ENCODE measurements around the gene SLC34A3.

SLC34A3 gene

GRCh38 chr9:137230705-137231371, at the start of gene SLC34A3:
SLC34A3 (plus strand) TSS chr9:137230901; CDS start chr9:137231703, 802 bp downstream.
- DNase-seq = no peak

GRCh38 chr9:137181680-137182079, 49.0 kb upstream of the SLC34A3 start:
- no peak for DNase-seq

GRCh38 chr9:137182836-137183235, 47.9 kb upstream of the SLC34A3 start:
- no peak for DNase-seq

- DNase-seq = no peak
Observed at GRCh38 chr9:137183980-137184595, 46.6 kb upstream of the SLC34A3 start.

DNA sequence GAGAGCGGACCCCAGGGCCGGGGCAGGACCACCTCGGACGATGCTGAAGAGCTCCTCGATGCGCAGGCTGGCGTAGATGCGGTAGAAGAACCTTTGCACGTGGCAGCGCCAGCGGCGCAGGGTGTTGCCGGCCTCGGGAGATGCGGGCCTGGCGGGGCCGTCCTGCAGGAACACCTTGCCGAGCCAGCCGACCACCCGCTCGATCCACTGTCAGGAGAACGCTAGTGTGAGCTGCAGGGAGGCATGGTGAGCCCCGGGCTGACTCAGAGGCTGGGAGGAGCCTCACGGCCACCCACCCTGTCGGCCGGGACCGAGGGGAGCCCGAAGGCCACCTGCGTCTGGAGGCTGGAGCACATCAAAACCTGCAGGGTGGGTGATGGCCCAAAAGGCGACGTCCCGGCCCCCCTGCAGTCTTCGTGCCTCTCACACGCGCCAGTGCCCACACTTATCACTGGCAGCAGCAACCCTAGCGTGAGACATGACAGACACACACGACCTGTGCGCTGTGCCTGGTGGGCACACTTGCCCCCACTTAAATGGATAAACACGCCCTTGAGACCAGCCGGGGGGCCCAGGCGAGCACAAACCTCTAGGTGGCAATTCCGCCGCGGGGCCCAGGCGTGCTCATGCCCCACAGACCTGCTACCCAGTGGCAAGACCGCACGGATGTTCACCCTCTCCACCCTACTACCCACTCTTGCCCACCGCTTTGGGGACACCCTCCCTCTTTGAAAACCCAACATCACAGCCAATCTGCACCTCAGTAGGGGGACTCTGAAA, 45.6 kb upstream of the SLC34A3 start:
- no peak for DNase-seq

DNA sequence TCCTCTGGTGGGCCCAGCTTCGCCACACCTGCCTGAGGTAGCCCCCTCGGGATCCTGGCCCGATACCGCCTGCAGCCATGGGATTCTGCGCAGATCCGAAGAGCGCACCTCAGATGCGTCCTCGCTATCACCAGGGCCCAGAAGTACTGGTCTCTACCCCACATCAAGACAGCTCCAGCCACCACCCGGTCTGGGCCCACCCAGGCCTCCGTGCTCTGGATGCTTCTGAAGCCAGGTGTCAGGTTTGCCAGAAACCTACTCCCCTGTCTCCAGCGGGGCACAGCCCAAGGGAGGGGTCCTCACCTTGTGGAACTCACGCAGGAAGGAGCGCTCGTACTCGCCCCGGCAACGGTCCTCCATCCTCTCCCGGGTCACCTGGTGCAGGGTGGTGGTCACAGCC, 44.8 kb upstream of the SLC34A3 start:
- DNase-seq = no peak

DNA sequence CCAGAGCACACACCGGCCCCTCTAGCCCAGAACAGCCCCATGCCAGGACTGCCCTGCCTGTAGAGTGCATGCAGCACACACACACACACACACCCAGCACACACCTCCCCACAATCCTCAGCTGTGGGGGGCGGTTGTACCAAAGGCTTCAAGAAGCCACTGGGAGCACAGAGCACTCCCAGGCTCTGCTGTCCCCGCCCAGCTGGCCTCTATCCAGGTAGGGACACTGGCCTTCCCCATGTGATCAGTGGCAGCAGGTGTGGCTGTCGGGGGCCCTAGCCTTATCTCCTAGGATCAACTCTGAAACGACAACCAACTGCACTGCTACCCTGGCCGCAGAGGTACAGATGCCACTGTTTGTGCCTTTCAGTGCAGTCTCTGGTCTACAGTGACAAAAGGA, 44.3 kb upstream of the SLC34A3 start:
- DNase-seq = no peak

GRCh38 chr9:137187386-137187785, 43.3 kb upstream of the SLC34A3 start:
- DNase-seq = no peak

GRCh38 chr9:137188086-137188489, 42.6 kb upstream of the SLC34A3 start:
- DNase-seq = no peak

- peak; percentile 89 for DNase-seq
Observed at GRCh38 chr9:137188490-137189296, 42.0 kb upstream of the SLC34A3 start, which contains the start of the genes ANAPC2 and SSNA1. ANAPC2 (minus strand) TSS chr9:137188560; CDS start chr9:137188532, 28 bp downstream. SSNA1 (plus strand) TSS chr9:137188676; CDS start chr9:137188727, 51 bp downstream.

- no peak for DNase-seq
Observed at GRCh38 chr9:137189297-137190295, 41.1 kb upstream of the SLC34A3 start.

- no peak for DNase-seq
Observed at GRCh38 chr9:137190315-137190856, 40.3 kb upstream of the SLC34A3 start.

DNA sequence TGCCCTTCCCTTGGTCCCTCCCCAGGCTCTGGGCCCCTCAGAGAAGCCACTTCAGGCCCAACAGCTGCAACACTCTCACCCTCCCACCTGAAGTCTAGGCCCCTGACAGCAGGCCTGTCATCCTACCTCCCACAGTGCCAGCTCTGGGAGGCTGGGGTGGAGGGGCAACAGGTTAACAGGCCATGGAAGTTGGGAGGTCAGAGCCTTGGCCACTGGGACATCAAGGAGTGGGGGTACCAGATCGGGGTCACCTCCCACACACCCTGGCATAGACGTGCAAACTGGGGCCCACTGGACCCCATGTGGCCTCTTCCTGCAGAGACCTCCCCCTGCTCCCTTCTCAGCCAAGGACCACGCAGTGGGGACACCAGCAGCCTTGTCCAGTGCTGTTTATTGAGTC, 39.5 kb upstream of the SLC34A3 start:
- no peak for DNase-seq

GRCh38 chr9:137191691-137192447, 38.8 kb upstream of the SLC34A3 start:
- no peak for DNase-seq

DNA sequence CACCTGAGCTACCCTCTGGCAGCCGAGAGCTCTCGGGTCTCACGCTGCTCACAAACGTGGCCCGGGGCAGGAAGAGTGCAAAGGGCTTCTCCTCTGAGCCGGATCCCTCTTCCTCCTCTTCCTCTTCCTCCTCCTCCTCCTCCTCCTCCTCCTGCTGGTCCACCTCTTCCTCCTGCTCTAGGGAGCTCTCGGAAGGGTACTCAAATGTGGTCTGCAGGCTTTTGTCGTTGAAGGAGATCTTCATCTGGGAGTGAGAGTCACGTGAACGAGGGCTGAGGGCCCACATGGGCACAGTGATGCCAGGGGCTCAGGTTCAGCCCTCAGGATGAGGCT, 38.3 kb upstream of the SLC34A3 start:
- DNase-seq = no peak

DNA sequence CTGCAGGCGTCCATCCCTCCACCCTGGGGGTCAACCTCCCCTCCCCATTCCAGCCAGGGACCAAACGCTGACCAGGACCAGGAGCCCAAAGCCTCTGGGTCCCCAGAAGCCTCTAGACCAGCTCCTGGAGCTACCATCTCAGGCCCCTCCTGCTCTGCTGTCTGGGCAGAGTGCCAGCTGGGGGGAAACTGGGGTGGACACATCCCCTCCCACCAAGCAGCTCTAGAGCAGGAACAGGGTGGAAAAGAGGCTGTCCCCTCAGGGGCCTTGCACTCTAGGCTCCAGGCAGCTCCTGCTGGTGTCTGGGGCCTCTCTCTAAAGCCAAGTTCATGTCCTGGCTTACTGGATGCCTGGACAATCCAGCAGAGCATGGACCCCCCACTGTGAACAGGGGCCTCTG, 37.8 kb upstream of the SLC34A3 start:
- no peak for DNase-seq

DNA sequence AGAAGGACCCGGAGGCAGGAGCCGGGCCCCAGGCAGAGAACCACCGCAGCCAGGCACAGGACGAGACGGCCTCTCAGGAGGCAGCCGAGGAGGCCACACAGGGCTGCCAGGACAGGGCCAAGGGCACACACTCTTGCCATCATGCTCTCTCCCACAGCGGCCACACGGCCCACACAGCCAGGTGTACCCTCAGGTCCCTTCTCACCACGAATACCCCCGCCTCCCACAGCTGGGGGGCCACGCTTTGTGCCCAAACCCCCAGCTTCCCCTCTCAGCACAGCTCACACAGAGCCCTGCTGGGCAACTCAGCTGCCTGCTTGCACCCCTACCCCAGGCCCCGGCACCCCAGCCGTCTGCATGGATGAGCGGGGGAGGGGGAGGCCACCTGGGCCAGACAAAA, 36.9 kb upstream of the SLC34A3 start:
- no peak for DNase-seq

DNA sequence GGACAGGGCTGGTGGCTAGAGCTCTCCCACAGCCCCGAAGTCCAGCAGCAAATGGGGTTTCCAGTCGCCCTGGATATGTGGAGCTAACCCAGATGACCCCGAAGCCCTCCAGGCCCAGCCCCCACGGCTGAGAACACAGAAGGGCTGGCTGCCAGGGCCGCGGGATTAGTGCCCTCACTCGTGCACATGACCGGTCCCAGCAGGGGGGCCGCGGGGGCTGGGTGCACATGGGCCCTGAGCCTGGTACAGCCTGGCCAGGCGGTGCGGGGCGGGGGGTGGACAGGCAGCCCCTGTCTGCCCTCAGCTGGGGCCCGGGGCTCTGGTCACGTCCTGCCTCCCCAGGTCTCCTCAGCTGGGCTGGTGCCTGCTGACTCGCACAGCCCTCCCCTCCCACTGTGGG, 36.3 kb upstream of the SLC34A3 start:
- DNase-seq = no peak

- no peak for DNase-seq
Observed at GRCh38 chr9:137194909-137195308, 35.8 kb upstream of the SLC34A3 start.

DNA sequence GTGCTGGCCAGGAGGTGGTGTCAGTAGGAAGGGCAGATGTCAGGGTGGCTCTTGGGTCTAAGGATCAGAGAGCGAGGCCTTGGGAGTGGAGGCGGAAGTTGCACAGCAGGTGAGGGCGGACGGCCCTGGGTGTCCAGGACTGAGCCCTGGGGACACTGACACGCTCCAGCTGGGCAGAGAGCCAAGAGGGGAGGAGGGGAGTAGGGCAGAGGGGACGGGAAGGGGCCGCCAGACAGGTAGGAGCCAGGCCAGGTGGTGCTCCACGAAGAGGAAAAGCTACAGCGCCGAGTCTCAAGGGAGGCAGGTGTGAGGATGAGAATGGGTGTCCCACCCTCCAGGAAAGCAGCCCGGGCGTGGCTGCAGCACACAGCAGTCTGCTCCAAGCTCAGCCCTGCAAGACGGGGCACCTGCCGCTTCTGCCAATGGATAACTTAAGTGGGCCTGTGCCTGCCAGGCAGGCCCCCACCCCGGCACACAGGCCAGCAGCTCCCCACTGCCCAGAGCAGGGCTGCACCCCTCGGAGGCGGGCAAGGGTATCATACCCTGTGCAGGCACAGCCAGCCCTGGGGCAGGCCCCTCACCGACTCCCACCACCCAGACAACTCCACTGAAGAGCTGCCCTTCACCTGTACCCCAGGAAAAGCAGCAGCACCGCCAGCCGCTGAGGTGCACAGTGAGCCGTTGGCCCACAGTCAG, 35.0 kb upstream of the SLC34A3 start:
- DNase-seq = no peak
